GM19468 (cell line): Measurements from ENCODE around the gene EXOSC3.
"Not testable (repeated sequence)": the region's sequence is repeated elsewhere in the genome, so short reads cannot be mapped to it uniquely, and the experiment has no call there.

Source experiments
- ATAC-seq: cut with Tn5 transposase; IDR thresholded peaks from one replicate; pipeline ENCODE4 v1.9.1; 2021; ENCODE audit warnings: mild to moderate bottlenecking, moderate library complexity, moderate number of reproducible peaks; ENCODE audit not compliant: unreplicated experiment; ENCODE audit errors: extremely low read depth

EXOSC3 gene

DNA sequence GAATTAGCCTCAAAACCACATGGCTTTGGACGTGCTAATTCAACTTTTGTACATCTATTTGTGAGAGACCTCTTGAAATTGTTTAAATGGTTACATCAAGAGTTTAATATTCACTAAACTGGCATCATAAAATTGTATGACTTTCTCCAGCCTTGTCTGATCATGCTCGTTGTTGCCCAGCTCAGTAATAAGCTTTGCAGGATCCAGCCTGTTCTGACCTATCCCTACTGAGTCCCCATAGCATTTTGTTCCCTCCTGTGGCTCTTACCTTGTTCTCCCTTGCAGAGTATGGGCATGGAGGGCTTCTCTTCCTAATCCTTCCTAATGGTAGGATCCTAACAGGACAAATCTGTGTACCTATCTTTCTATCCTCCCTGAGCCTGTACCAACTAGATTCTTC is 6.3 kb downstream of the EXOSC3 start:
- no peak for ATAC-seq

DNA sequence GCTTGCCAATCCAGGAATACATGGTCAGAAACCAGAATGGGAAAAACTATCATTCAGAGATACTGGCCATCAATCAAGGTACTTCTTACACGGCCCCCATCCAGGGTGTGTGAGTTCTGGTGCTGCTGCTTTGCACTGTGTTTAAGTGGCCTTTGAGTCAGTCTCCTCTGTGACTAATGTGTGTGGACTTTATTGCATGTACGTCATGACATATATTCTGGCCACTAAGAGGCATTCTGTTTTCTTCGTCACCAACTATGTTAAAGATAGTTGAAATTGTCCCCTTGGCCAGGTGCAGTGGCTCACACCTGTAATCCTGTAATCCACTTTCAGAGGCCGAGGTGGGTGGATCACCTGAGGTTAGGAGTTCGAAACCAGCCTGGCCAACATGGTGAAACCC is 8.5 kb downstream of the EXOSC3 start:
- ATAC-seq: no peak

DNA sequence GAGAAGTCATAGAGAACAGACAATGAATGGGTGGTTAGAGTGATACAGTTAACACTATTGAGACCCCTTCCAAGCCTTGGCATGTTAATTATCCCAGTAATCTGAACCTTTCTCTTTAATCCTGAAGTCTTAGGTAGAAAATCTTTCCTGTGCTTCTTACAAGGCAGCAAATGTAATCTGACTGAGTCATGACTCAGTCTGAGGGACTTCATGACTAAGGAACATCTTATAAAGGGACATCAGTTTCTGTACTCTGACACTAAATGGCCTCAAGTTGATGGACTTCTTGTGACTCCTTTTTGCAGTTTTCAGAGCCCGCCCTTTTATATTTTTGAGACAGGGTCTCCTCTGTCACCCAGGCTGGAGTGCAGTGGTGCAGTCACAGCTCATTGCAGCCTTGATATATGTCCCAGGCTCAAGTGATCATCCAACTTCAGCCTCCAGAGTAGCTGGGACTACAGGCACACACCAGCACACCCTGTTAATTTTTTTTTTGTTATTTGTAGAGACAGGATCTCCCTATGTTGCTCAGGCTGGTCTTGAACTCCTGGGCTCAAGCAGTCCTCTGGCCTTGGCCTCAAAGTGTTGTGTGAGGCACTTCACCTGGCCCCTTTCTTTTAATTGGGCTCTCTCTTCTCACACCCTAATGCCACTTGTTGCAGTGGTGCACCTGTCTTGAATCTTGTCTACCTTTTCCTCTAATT is 9.5 kb downstream of the EXOSC3 start:
- no peak for ATAC-seq

DNA sequence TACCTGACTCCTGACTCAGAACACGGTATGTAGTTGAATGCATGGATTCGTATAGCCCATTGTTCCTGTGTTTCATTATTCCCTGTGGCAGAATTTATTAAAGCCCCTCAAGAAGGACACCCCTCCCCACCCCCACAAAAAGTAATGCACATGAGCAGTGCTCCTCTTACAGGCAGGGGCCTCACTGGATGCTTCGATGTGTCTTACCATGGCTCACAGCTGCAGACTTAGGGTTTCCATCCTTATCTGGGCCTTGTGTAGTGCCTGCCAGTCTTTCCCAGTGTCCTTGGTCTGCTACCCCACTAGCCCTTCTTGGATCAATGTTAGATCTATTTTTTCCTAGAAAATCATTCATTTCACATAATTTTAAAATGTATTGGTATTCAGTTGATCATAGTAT is 14.9 kb downstream of the EXOSC3 start:
- ATAC-seq: no peak

DNA sequence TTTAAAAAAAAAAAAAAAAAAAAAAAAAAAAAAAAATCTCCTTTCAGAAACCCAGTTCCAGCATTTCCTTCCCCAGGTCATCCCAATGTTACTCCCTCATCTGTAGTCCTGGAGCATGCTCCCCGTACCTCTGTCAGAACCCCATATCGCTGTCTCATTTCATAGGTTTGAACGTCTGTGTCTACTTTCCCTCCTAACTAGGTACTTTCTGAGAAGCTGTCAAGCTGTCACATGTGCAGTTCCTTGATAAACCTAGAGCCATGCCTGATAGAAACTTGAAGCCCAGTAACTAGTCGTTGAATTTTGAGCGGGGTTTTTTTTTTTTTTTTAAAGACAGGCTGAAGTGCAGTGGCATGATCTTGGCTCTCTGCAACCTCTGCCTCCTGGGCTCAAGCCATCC is 15.6 kb downstream of the EXOSC3 start:
- ATAC-seq: no peak

DNA sequence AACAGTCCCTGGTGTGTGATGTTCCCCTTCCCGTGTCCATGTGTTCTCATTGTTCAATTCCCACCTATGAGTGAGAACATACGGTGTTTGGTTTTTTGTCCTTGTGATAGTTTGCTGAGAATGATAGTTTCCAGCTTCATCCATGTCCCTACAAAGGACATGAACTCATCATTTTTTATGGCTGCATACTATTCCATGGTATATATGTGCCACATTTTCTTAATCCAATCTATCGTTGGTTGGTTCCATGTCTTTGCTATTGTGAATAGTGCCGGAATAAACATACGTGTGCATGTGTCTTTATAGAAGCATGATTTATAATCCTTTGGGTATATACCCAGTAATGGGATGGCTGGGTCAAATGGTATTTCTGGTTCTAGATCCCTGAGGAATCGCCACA is 19.6 kb downstream of the EXOSC3 start:
- ATAC-seq: not testable (repeated sequence)

DNA sequence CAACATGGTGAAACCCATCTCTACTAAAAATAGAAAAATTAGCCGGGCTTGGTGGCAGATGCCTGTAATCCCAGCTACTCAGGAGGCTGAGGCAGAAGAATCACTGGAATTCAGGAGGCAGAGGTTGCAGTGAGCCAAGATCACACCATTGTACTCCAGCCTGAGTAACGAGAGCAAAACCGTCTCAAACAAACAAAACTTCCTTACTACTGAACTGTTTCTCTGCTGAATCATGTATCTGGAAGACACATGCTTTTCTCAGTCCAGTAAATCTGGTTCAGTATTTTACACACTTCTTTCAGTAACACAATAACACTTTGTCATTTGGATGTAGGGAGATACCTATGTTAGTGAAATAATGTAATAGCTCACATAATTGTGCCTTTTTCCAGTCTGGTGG is 23.4 kb downstream of the EXOSC3 start:
- no peak for ATAC-seq

DNA sequence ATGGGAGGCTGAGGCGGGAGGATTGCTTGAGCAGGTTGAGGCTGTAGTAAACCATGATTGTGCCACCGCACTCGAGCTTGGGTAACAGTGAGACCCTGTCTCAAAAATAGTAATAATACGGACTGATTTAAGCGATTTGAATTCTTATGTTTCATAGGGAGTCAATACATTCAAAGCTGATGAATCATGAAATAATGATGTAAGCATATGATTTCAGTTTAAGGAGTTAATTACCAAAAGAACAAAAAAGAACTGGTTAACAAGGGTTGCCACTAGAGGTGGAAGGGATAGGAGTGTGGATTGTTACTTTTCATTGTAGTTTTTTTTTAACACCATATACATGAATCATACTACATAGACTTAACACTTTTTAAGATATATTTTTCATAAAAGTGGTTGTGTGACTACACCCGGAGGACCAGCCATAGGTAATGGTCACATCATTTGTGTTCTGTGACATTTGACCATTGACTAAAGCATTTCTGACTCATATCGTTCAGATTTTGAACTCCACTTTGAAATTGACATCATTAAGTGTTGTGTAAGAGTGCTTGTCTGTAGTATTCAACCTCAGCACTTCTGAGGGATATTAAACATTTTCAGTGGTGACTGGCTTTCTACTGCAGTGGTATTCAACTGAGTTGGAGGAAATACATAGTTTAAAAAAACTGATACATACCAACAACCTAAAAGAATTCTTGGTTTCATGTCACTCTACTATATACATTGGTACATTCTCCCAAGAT is 24.3 kb downstream of the EXOSC3 start:
- ATAC-seq: no peak

DNA sequence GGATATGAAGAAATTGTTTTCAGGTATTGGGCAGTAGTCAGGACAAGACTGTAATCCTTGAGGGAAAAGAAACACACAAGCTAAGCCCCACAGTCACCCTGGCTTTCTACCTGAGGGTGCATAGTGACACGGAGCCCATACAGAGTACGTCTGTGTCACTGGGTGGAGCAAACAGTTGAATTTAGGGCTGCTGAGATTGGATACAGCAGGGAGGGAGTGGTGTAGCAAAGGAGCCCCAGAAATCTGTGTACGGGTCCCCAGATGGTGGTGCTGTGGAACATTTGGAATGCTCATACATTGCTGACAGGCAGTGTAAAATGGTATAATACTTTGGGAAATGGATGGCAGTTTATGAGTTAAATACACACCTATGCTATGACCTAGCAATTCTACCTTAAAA is 26.1 kb downstream of the EXOSC3 start:
- ATAC-seq: no peak

DNA sequence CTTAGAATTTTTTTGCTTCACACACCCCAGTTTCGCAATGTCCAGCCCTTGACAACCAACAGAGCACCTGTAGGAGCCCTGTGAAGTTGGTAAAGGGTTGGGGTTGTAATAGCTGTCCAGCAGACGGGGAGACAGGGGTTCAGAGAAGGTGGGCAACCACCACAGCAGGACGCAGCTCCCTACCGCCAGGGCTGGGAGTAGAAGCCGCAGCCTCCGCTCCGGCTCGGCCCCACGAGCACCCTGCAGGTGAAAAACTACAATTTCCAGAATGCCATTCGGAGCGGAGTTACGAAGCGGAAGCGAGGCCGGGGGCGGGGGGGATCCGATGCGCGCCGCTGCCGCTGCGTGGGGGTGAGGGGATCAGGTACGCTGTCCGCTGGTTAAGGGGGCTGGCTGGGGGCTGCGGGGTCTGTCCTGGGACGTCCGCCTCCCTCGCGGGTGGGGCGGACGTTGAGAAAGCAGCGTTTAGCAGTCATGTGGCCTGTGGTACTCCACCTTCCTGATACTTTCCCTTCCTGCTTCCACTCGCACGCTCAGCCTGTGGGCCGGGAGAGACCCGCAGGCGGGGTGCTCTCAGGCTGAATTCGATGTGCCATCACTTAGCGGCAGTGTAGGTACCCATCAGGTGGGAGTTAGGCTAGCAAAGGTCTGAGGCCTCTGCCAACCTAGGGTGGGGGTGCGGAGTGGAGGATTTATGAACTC is 31.2 kb downstream of the EXOSC3 start, which contains the start of gene TRMT10B:
Gene TRMT10B (plus strand): TSS at position 317 of the 702 bp plus-strand sequence. CDS start 8,127 bp downstream, outside the sequence.
- peak; percentile 70 for ATAC-seq

DNA sequence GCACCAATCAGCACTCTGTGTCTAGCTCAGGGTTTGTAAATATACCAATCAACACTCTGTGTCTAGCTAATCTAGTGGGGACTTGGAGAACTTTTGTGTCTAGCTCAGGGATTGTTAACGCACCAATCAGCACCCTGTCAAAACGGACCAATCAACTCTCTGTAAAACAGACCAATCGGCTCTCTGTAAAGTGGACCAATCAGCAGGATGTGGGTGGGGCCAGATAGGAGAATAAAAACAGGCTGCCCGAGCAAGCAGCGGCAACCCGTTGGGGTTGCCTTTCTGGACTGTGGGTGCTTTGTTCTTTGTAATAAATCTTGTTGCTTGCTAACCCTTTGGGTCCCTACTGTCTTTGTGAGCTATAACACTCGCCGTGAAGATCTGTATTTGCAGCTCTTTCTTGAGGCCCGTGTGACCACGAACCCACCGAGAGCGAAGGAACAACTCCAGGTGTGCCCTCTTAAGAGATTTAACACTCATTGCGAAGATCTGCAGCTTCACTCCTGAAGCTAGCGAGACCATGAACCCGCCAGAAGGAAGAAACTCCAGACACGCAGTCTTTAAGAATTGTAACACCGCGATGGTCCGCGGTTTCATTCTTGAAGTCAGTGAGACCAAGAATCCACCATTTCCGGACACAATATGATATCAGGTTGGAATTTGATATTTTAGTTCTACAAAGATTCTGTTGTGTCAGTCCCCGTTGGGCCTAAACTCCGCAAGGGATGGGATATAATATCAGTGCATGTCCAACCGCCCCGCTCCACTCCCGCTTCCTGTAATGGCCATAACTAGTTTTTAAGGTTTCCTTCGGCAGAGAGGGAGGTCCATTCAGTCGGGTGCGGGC is 32.0 kb downstream of the EXOSC3 start:
- ATAC-seq: no peak

DNA sequence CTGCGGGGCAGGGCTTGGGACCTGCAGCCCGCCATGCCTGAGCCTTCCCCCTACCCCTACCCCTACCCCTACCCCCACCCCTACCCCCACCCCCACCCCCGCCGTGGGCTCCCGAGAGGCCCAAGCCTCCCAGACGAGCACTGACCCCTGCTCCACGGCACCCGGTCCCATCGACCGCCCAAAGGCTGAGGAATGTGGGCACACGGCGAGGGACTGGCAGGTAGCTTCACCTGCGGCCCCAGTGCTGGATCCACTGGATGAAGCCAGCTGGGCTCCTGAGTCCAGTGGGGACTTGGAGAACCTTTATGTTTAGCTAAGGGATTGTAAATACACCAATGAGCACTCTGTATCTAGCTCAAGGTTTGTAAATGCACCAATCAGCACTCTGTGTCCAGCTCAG is 32.8 kb downstream of the EXOSC3 start:
- not testable (repeated sequence) for ATAC-seq

DNA sequence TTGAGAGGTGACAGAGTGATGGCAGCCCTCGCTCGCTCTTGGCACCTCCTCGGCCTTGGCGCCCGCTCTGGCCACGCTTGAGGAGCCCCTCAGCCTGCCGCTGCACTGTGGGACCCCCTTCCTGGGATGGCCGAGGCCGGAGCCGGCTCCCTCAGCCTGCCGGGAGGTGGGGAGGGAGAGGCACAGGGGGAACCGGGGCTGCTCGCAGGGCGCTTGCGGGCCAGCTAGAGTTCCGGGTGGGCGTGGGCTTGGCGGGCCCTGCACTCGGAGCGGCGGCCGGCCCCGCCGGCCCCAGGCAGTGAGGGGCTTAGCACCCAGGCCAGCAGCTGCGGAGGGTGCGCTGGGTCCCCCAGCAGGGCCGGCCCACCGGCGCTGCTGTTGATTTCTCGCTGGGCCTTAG is 33.2 kb downstream of the EXOSC3 start:
- ATAC-seq: not testable (repeated sequence)

DNA sequence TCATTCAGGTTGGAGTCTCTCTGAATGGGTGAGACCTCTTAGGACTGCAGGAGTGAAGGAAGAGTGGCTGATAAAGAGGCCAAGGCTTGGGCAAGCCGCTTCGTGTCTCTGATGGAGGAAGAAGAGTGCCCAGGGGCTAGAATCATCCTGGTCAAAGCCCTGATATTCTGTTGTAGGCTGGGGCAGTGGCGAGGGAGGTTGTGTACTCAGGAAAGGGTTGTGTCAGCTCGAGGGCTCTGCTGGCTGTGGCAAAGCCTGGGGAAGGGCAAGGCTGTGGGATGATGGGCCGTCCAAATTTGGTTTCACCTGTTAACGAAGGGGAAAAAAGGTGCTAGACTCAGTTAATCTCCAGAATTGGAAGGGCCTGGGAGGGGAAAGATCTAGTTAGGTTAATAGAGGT is 33.7 kb downstream of the EXOSC3 start:
- no peak for ATAC-seq

DNA sequence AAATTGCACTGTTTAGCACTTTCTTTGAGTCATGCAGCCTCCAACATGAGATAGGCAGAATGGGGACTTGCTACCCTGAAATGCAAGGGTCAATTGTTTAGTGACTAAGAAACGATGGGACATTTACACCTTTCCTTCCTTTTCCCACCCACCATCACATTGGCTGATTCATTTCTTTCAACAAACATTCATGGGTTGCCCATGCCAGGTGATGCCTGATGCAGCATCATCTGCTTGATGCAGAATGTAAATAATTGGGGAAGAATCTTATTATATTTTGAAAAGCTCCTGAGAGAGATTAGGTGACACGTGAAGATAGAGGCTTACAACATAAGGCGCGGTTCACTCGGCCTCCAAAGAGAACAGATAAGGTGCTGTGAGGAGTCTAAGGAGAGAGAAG is 35.7 kb downstream of the EXOSC3 start:
- no peak for ATAC-seq

DNA sequence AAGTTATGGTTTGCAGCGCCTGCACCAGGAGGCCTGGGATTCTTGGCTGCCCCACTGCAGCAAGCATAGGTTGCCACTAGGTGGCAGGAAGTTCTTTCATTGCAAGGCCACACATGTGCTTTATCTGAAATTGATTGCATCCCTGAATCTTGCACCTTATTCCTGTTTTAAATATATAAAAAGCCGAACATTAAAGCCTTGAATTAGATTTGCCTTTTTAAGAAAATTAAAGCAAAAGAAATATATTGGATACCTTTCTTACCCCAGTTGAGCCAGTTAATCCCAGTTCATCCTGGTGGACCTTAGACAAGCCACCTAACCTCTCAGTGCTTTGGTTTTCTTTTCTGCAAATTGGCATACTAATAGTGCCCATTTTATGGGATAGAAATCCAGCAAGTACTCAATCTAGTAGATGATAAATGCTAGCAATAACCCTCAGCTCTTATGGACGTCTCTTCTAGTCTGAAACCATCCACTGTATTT is 37.6 kb downstream of the EXOSC3 start:
- ATAC-seq: peak; percentile 76

DNA sequence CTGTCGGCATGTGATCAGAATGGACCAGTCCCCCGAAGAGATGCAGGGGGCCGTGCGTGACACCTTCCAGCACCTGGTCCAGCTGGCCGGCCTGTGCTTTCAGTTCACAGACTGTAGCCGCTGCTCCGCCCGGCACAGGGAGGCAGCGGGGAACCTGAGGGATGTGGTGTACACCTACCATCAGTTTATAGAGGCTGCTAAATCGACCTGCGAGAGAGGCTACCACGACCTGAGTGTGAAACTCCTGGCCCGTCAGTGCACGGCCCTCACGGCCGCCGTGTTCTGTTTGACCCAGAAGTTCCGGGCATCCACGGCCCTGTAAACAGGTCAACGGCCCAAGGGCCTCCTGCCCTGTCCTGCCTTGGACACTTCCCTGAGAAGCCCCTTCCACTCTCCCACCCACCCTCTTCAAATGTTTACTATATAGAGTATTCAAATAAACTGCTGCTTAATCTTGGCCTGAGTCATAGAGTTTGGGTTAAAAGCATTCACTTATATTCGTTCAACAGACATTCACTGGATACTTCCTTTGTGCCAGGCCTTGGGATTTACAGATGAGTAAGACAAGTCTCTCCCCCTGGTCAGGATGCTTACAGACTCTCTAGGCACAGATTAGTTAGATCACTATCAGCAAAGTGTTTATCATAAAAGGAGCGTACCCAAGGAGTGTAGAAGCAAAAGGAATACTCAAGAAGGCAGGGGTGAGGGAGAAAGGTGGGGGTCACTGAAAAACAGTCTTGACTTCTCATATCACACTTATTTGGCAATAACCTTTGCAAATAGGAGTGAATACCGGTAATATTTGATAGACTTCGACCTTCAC is 38.2 kb downstream of the EXOSC3 start:
- ATAC-seq: no peak

DNA sequence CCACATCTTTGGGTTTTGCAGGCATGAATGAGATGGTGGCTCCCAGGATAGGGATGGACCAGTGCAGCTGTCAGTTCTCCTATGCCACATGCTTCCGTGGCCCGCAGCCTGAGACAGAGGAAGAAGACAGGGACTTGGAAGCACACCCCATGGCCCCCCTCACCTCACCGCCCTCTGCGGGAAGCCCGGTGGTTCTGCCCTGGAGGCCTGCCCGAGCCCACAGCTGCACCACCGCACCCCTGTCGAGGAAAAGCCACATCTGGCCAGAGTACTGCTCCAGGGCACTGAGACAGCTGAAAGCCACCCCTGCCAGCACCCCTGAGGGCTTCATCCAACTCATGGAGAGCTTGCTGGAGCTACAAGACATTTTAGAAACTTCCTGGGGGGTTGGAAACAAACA is 38.9 kb downstream of the EXOSC3 start:
- ATAC-seq: no peak

DNA sequence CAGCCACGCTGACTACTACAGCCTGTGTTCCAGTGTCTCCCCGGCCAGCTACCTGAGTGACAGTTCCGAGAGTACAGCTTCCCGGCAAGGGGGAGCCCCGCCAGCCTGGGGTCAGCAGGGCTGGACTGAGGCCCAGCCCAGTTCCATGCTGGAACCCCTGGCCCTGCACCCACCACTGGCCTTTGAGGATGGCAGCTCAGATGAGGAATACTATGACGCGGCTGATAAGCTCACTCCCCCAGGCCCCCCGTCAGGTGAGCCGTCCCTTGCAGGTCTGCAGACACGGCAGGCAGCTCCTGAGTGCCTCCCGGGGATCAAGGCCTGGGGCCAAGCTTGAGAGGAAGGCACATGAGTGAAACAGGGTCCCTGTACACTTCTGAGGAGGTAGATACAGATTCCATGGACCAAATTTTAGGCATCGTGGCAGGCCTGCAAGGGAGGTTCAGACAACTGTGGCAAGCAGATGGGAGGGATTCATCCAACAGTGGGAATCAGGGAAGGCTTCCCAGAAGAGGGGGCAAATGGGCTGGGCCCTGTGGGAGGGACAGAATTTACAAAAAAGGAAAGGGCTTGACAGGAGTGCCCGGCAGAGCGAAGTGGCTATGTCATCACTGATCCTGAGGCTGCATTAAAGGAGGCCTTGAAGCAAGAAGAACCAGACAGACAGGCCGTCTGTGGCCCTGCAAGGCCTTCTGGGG is 44.1 kb downstream of the EXOSC3 start:
- ATAC-seq: no peak
